CD14-positive monocyte (primary cell): ENCODE measurements around the gene RPS6KA2. TPM values are rescaled to one million over a fixed set of nuclear protein-coding genes. Genes with fewer than 3 reads are reported as not detected.

Source experiments
- DNase-seq, 3 donors: peaks; one replicate each; pipeline ENCODE4 v3.0.0-alpha.2; 2011 to 2022
- H2AFZ ChIP-seq: 2 replicates; pipeline ENCODE4 v1.6.0; 2012; ENCODE audit warnings: mild to moderate bottlenecking, low read depth, low read length, inconsistent platforms; ENCODE audit not compliant: insufficient read depth, poor library complexity, severe bottlenecking
- H3K27ac ChIP-seq, 2 donors: 1 replicate in 1 of 2; 2 replicates in 1 of 2; pipeline ENCODE4 v1.5.1; 2012 to 2013; ENCODE audit warnings: low read length in 2 of 2, control low read depth in 1 of 2, inconsistent platforms in 1 of 2, low read depth in 1 of 2, mild to moderate bottlenecking in 1 of 2
- H3K27me3 ChIP-seq, 2 donors: one replicate each; pipeline versions ENCODE4 v1.6.0 to v1.6.1; 2011 to 2013; ENCODE audit warnings: low read length in 2 of 2; ENCODE audit not compliant: control insufficient read depth in 2 of 2, insufficient read depth in 2 of 2
- H3K36me3 ChIP-seq, 2 donors: replicated peaks in 1 of 2; 1 replicate in 1 of 2; 2 replicates in 1 of 2; pipeline versions ENCODE4 v1.5.1 to v1.6.1; 2012 to 2013; ENCODE audit warnings: low read length in 2 of 2, control low read depth in 1 of 2, inconsistent platforms in 1 of 2, mild to moderate bottlenecking in 1 of 2; ENCODE audit not compliant: insufficient read depth in 2 of 2, control insufficient read depth in 1 of 2
- H3K4me1 ChIP-seq, 2 donors: 1 replicate in 1 of 2; 2 replicates in 1 of 2; pipeline versions ENCODE4 v1.5.1 to v1.6.1; 2012 to 2013; ENCODE audit warnings: low read length in 2 of 2, control low read depth in 1 of 2, inconsistent platforms in 1 of 2, mild to moderate bottlenecking in 1 of 2, moderate library complexity in 1 of 2; ENCODE audit not compliant: insufficient read depth in 2 of 2, control insufficient read depth in 1 of 2
- H3K4me2 ChIP-seq: replicated peaks from 2 replicates; pipeline ENCODE3; 2012; ENCODE audit warnings: low read length, moderate library complexity, mild to moderate bottlenecking; ENCODE audit not compliant: poor library complexity, severe bottlenecking; ENCODE audit errors: extremely low read depth
- H3K4me3 ChIP-seq, 3 experiments: fragments of 200-600 bp in 1 of 3; sonication (generic) in 1 of 3; replicated peaks in 1 of 3; 1 replicate in 2 of 3; 2 replicates in 1 of 3; pipeline ENCODE4 v1.5.1; 2011 to 2013; ENCODE audit warnings: low read length in 3 of 3, mild to moderate bottlenecking in 3 of 3, control low read depth in 2 of 3, low read depth in 2 of 3, inconsistent platforms in 1 of 3, moderate library complexity in 1 of 3
- H3K79me2 ChIP-seq: 2 replicates; pipeline ENCODE4 v1.6.0; 2012; ENCODE audit warnings: mild to moderate bottlenecking, control low read depth, inconsistent platforms, low read length, moderate library complexity; ENCODE audit not compliant: insufficient read depth
- H3K9ac ChIP-seq: 2 replicates; pipeline ENCODE4 v1.6.0; 2017; ENCODE audit warnings: low read length, mild to moderate bottlenecking; ENCODE audit not compliant: insufficient read depth, poor library complexity, severe bottlenecking
- H3K9me3 ChIP-seq, 2 donors: replicated peaks in 1 of 2; 1 replicate in 1 of 2; 2 replicates in 1 of 2; pipeline versions ENCODE4 v1.5.1 to v1.6.1; 2012 to 2013; ENCODE audit warnings: low read length in 2 of 2, control low read depth in 1 of 2; ENCODE audit not compliant: control insufficient read depth in 1 of 2, insufficient read depth in 1 of 2
- H4K20me1 ChIP-seq: 2 replicates; pipeline ENCODE4 v1.6.0; 2012; ENCODE audit warnings: mild to moderate bottlenecking, low read length, control low read depth, moderate library complexity; ENCODE audit not compliant: insufficient read depth
- H3K27ac Mint-ChIP-seq, 7 donors: one replicate each; pipeline ENCODE4 v1.8.0; 2020; ENCODE audit warnings: mild to moderate bottlenecking in 7 of 7, mixed read lengths in 7 of 7, moderate library complexity in 6 of 7, inconsistent platforms in 2 of 7
- H3K27me3 Mint-ChIP-seq, 3 donors: one replicate each; pipeline ENCODE4 v1.8.0; 2021 to 2022; ENCODE audit warnings: low read depth in 3 of 3, mild to moderate bottlenecking in 3 of 3, mixed read lengths in 3 of 3, moderate library complexity in 3 of 3, inconsistent platforms in 1 of 3
- H3K36me3 Mint-ChIP-seq, 2 donors: one replicate each; pipeline ENCODE4 v1.8.0; 2020; ENCODE audit warnings: mixed read lengths in 2 of 2, inconsistent platforms in 1 of 2, mild to moderate bottlenecking in 1 of 2
- H3K4me1 Mint-ChIP-seq: one replicate; pipeline ENCODE4 v1.8.0; 2020; ENCODE audit warnings: mild to moderate bottlenecking, mixed read lengths
- H3K4me3 Mint-ChIP-seq, 2 donors: one replicate each; pipeline ENCODE4 v1.8.0; 2020; ENCODE audit warnings: mild to moderate bottlenecking in 2 of 2, mixed read lengths in 2 of 2, moderate library complexity in 1 of 2
- H3K9me3 Mint-ChIP-seq, 7 donors: one replicate each; pipeline ENCODE4 v1.8.0; 2020 to 2022; ENCODE audit warnings: mixed read lengths in 7 of 7, mild to moderate bottlenecking in 6 of 7, moderate library complexity in 6 of 7, inconsistent platforms in 2 of 7
- WGBS: methylation state at CpG from one replicate; pipeline ENCODE4 v1.1.5; 2013; ENCODE audit warnings: missing lambda C conversion rate; ENCODE audit not compliant: insufficient coverage; 5-methylcytosine and 5-hydroxymethylcytosine counted together
- intact Hi-C, 2 donors: fragments of 100-400 bp; cut with micrococcal nuclease; formaldehyde crosslinking; loops; one replicate each; pipeline versions ENCODE4 v1.15.0 to v1.15.1; 2023
- polyA plus RNA-seq, 3 donors: library from polyadenylated mRNA; depleted of rRNA in 1 of 3; unstranded in 2 of 3; stranded (reverse) in 1 of 3; fragments of 300-500 nt in 2 of 3; fragments of >200 nt in 1 of 3; fragmentation: Illumina TruSeq in 2 of 3; gene quantifications; 1 replicate in 2 of 3; 2 replicates in 1 of 3; pipeline ENCODE4 v1.2.3, GENCODE V29; 2012 to 2021
- TF ChIP-seq, protein P1 (sequence below): fragments of 200-600 bp; IDR thresholded peaks from one replicate; pipeline ENCODE4 v1.8.0; 2022; ENCODE audit warnings: antibody characterized with exemption, mild to moderate bottlenecking

RPS6KA2 gene
- polyA plus RNA-seq, 3 donors: 1.4 to 3.1 (median 1.9) TPM

DNA sequence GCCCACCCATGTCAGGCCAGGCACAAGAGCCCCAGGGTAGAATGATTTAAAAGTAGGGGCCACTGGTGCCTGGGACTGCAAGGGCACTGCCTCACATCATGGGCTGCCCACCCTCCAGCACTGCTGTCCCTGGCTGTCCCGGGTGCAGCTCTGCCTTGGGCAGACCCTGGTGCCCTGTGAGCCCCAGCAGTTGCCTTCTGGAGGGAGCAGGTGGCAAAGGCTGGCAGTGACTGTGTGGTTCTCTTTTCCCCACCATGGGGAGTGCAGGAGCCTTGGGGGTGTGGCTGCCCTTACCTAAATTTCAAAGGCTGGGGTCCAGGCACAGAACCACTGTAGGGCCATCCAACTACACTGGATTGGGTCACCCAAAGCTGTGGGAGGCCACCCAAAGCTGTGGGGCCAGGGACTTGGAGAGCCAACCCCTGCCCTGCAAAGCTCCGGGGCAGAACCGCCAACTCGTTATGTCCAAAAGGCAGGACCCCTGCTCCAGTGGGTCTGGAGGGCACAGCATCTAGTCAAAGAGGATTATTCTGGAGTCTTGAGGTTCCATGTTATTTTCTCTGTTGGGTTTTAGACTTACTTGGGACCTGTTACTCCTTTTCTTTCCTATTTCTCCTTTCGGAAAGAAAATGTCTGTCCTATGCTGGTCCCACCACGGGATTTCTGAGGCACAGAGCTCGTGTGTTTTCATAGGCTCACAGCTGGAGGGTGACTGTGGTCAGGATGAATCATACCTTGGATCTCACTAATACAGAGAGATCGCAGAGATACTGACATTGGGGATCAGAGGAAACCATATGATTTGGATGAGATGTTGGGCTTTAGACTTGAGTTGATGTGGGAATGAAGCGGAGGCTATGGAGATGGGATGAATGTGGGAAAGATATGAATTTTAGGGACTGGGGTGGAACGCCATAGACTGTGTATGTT, 105.9 kb downstream of the RPS6KA2 start:
- intact Hi-C loops: no loop called here
- no peaks in the 10 kb centered on the region for H3K79me2 ChIP-seq
- no peaks in the 10 kb centered on the region for H3K27me3 ChIP-seq
- no peak overlapping the region for H3K4me3 ChIP-seq
- no peak overlapping the region for H3K27ac Mint-ChIP-seq
- WGBS: 89% methylated on average over 3 of the region's 10 CpGs
- TF ChIP-seq, protein P1, sequence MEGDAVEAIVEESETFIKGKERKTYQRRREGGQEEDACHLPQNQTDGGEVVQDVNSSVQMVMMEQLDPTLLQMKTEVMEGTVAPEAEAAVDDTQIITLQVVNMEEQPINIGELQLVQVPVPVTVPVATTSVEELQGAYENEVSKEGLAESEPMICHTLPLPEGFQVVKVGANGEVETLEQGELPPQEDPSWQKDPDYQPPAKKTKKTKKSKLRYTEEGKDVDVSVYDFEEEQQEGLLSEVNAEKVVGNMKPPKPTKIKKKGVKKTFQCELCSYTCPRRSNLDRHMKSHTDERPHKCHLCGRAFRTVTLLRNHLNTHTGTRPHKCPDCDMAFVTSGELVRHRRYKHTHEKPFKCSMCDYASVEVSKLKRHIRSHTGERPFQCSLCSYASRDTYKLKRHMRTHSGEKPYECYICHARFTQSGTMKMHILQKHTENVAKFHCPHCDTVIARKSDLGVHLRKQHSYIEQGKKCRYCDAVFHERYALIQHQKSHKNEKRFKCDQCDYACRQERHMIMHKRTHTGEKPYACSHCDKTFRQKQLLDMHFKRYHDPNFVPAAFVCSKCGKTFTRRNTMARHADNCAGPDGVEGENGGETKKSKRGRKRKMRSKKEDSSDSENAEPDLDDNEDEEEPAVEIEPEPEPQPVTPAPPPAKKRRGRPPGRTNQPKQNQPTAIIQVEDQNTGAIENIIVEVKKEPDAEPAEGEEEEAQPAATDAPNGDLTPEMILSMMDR: no peak
- no peak overlapping the region for H3K4me3 Mint-ChIP-seq
- no peaks in the 10 kb centered on the region for H3K27me3 Mint-ChIP-seq
- H3K9me3 ChIP-seq: peaks cover 6 to 15% of the 10 kb centered on the region in 2 donors
- no peak overlapping the region for H2AFZ ChIP-seq
- no peaks in the 10 kb centered on the region for H4K20me1 ChIP-seq
- DNase-seq: no peak
- H3K9ac ChIP-seq: no peak overlapping the region
- H3K36me3 ChIP-seq: no peaks in the 10 kb centered on the region
- H3K4me1 ChIP-seq: no peaks in the 10 kb centered on the region
- H3K27ac ChIP-seq: no peak overlapping the region
- H3K9me3 Mint-ChIP-seq: peaks cover 7 to 17% (median 10%) of the 10 kb centered on the region in 7 donors
- H3K4me2 ChIP-seq: no peak overlapping the region
- H3K36me3 Mint-ChIP-seq: no peaks in the 10 kb centered on the region
- no peaks in the 10 kb centered on the region for H3K4me1 Mint-ChIP-seq

DNA sequence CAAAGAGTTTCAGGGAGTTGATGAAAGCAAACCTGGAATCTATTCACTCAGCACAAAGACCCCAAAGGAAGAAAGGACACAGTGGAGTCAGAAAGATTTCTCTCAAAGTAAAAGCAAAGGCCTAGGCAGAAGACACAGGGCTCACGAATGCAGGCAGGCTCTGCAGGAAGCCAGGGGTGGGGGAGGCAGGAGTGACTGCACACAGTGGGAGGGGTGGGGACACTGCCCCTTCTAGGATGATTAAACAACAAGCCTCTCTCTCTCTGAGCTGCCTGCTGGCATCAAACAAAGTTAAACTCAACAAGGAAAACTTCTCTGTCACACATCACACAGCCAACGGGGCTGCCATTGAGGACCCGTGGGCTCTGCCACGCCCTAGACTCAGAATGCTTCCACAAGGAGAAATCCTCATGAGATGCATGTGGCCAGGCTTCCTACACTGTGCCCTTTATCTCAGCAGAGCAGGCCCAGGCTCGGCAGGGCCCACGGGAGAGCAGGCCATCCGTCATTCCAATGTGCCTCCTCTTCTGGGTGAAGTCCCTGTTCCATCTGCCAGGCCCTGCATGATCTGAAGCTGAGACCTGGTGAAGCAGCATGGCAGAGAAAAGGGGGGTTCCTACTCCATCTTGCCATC, 110.7 kb downstream of the RPS6KA2 start:
- Histone ChIP-seq H3K27me3 (no peaks in the 10 kb centered on the region), H2AFZ (no peak overlapping the region), H3K9ac (no peak overlapping the region), H3K4me1 (no peaks in the 10 kb centered on the region), H3K79me2 (no peaks in the 10 kb centered on the region), H3K36me3 (no peaks in the 10 kb centered on the region), H3K9me3 (peaks cover 6 to 15% of the 10 kb centered on the region in 2 donors), H3K4me3 (no peak overlapping the region), H4K20me1 (no peaks in the 10 kb centered on the region), H3K27ac (no peak overlapping the region), H3K4me2 (no peak overlapping the region)
- DNase-seq: no peak
- 95% methylated on average over 6 of the region's 7 CpGs for WGBS
- Mint-ChIP-seq H3K4me3 (no peak overlapping the region), H3K27me3 (no peaks in the 10 kb centered on the region), H3K36me3 (no peaks in the 10 kb centered on the region), H3K9me3 (peaks cover 5 to 17% (median 9%) of the 10 kb centered on the region in 7 donors), H3K4me1 (no peaks in the 10 kb centered on the region), H3K27ac (no peak overlapping the region)
- intact Hi-C loops: no loop called here
- TF ChIP-seq, protein P1: no peak
